HG02763 (cell line): ENCODE measurements around the gene TEX2.
A peak's percentile ranks its signal among the peaks of the same experiment; 100 is the strongest.

Experiments
- ATAC-seq: cut with Tn5 transposase; IDR thresholded peaks from one replicate; pipeline ENCODE4 v1.9.1; 2021; ENCODE audit warnings: mild to moderate bottlenecking, moderate library complexity; ENCODE audit not compliant: unreplicated experiment

Gene TEX2

GRCh38 chr17:64263000-64263766, at the start of gene TEX2:
Gene TEX2 (minus strand): TSS chr17:64263260. CDS start chr17:64214217, 49,043 bp downstream.
- peak; percentile 92 for ATAC-seq

- ATAC-seq: no peak
These were observed 46.6 kb upstream of the TEX2 start for GRCh38 chr17:64309710-64310109.

- ATAC-seq: no peak
These were observed 46.0 kb upstream of the TEX2 start for GRCh38 chr17:64309021-64309420.

- ATAC-seq: no peak
These were observed 43.9 kb upstream of the TEX2 start for GRCh38 chr17:64306850-64307463.

- no peak for ATAC-seq
These were observed 41.5 kb upstream of the TEX2 start for GRCh38 chr17:64304551-64304950.

GRCh38 chr17:64300699-64300965, 37.6 kb upstream of the TEX2 start:
- no peak for ATAC-seq

GRCh38 chr17:64297467-64298088, 34.5 kb upstream of the TEX2 start:
- ATAC-seq: no peak

GRCh38 chr17:64296246-64296645, 33.2 kb upstream of the TEX2 start:
- no peak for ATAC-seq

- no peak for ATAC-seq
These were observed 32.1 kb upstream of the TEX2 start for GRCh38 chr17:64295146-64295545.

GRCh38 chr17:64291268-64291851, 28.3 kb upstream of the TEX2 start:
- no peak for ATAC-seq

- no peak for ATAC-seq
These were observed 26.7 kb upstream of the TEX2 start for GRCh38 chr17:64289741-64290141.

GRCh38 chr17:64282753-64283080, 19.7 kb upstream of the TEX2 start:
- ATAC-seq: no peak

GRCh38 chr17:64281962-64282752, 19.1 kb upstream of the TEX2 start:
- ATAC-seq: no peak

- ATAC-seq: no peak
These were observed 15.6 kb upstream of the TEX2 start for GRCh38 chr17:64278614-64279013.

GRCh38 chr17:64277831-64278562, 14.9 kb upstream of the TEX2 start:
- ATAC-seq: no peak

GRCh38 chr17:64276961-64277505, 14.0 kb upstream of the TEX2 start:
- no peak for ATAC-seq

- no peak for ATAC-seq
These were observed 12.0 kb upstream of the TEX2 start for GRCh38 chr17:64275016-64275415.

GRCh38 chr17:64273006-64273405, 9.9 kb upstream of the TEX2 start:
- ATAC-seq: no peak

GRCh38 chr17:64270885-64271284, 7.8 kb upstream of the TEX2 start:
- ATAC-seq: no peak
